ENCODE data around the gene GUCA1A.

DNA sequence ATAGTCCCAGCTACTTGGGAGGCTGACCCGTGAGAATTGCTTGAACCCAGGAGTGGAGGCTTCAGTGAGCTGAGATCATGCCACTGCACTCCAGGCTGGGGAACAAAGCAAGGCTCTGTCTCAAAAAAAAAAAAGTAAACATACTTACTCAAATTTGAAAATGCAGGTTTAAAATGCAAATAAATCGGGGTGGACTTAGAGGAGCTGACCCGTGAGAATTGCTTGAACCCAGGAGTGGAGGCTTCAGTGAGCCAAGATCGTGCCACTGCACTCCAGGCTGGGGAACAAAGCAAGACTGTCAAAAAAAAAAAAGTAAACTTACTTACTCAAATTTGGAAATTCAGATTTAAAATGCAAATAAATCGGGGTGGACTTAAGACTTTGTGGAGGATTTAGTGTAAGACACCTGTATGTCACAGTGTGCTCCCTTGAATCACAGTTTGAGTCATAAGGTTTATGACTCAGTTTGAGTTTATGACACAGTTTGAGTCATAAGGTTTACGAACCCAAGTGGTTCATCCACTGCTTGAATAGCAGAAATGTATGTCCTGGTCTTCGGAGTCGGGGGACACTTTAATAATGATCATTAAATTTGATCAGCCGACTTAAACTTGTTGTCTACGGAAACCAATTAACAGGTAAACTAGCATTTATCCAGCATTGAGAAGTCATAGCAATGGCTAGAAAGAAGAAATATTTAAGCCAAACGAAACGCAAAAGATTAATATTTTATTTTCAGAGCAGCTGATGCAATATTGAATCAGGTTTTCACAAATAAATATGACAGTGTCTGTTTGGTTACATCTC is 51.3 kb downstream of the GUCA1A start:
- no peak for TF ChIP-seq POLR2A (IDR thresholded peaks at IDR 0.05; ENCODE audit: low read depth)
- TF ChIP-seq CTCF (IDR thresholded peaks at IDR 0.05): no peak
